Calu3 (cell line): ENCODE measurements around the gene MAP2K4. TPM values are rescaled to one million over a fixed set of nuclear protein-coding genes. Genes with fewer than 3 reads are reported as not detected.

Experiments used
- BruUV-seq: library from RNA; stranded (reverse); fragments of 400-500 nt; replicated peaks from 2 replicates; lab custom pipeline; 2021; lab: Mats Ljungman, UMichigan
- CTCF ChIA-PET: fragments of 300-600 bp; sonication (Branson Sonifier 250); formaldehyde crosslinking; loops from one replicate; lab custom pipeline; 2022; ENCODE audit warnings: antibody characterized with exemption; lab: Charles Lee
- DNase-seq: peaks from one replicate; pipeline ENCODE4 v3.0.0; 2022
- H3K27ac Mint-ChIP-seq: one replicate; pipeline ENCODE4 v1.8.0; 2022; ENCODE audit warnings: mixed read lengths; ENCODE audit not compliant: unreplicated experiment
- H3K27me3 Mint-ChIP-seq: one replicate; pipeline ENCODE4 v1.8.0; 2022; ENCODE audit warnings: mixed read lengths; ENCODE audit not compliant: unreplicated experiment
- H3K36me3 Mint-ChIP-seq: one replicate; pipeline ENCODE4 v1.8.0; 2022; ENCODE audit warnings: mild to moderate bottlenecking, moderate library complexity, mixed read lengths; ENCODE audit not compliant: insufficient read depth, unreplicated experiment
- H3K4me1 Mint-ChIP-seq: one replicate; pipeline ENCODE4 v1.8.0; 2022; ENCODE audit warnings: mild to moderate bottlenecking, low read depth, mixed read lengths; ENCODE audit not compliant: unreplicated experiment
- H3K4me3 Mint-ChIP-seq: one replicate; pipeline ENCODE4 v1.8.0; 2022; ENCODE audit warnings: mild to moderate bottlenecking, low read depth, moderate library complexity, mixed read lengths; ENCODE audit not compliant: unreplicated experiment
- H3K9me3 Mint-ChIP-seq: one replicate; pipeline ENCODE4 v1.8.0; 2022; ENCODE audit warnings: low read depth, mixed read lengths; ENCODE audit not compliant: unreplicated experiment
- intact Hi-C: fragments of 100-400 bp; cut with micrococcal nuclease; formaldehyde crosslinking; loops from one replicate; pipeline ENCODE4 v1.10.0; 2022; ENCODE audit not compliant: unreplicated experiment
- total RNA-seq: library from RNA; stranded (reverse); gene quantifications from 2 replicates; pipeline ENCODE4 v1.2.3, GENCODE V29; 2022
- TF ChIP-seq, protein P1 (sequence below): fragments of 200-600 bp; IDR thresholded peaks from one replicate; pipeline ENCODE4 v1.8.0; 2022; ENCODE audit warnings: antibody characterized with exemption; ENCODE audit not compliant: unreplicated experiment

MAP2K4 gene
- total RNA-seq, 1 experiment from 2014 or later: 16.1 TPM

DNA sequence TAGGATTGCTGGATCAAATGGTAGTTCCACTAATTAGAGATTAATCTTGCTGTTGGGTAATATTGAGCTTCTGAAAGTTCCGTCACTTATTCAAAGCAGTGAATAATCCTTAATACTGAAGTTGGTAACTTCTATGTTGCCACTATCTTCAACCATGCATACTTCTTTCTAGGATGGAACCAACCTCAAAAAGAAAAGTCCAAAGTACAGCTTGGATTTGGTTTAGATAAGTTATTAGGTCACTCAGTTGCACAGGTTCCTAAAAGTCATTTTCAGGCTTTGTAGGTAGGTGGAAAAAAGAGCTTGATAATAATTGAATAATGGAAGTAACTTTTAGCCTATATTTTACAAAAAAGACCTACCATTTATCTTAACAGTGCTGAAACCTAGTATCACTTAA lies 78.7 kb downstream of the MAP2K4 start:
- Mint-ChIP-seq H3K9me3 (no peaks in the 10 kb centered on the region), H3K4me1 (no peaks in the 10 kb centered on the region), H3K27me3 (no peaks in the 10 kb centered on the region), H3K27ac (no peak overlapping the region), H3K36me3 (no peaks in the 10 kb centered on the region), H3K4me3 (no peak overlapping the region)
- BruUV-seq: no TSS peak
- TF ChIP-seq, protein P1, sequence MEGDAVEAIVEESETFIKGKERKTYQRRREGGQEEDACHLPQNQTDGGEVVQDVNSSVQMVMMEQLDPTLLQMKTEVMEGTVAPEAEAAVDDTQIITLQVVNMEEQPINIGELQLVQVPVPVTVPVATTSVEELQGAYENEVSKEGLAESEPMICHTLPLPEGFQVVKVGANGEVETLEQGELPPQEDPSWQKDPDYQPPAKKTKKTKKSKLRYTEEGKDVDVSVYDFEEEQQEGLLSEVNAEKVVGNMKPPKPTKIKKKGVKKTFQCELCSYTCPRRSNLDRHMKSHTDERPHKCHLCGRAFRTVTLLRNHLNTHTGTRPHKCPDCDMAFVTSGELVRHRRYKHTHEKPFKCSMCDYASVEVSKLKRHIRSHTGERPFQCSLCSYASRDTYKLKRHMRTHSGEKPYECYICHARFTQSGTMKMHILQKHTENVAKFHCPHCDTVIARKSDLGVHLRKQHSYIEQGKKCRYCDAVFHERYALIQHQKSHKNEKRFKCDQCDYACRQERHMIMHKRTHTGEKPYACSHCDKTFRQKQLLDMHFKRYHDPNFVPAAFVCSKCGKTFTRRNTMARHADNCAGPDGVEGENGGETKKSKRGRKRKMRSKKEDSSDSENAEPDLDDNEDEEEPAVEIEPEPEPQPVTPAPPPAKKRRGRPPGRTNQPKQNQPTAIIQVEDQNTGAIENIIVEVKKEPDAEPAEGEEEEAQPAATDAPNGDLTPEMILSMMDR: no peak
- no peak for DNase-seq
- intact Hi-C loops: no loop called here
- CTCF ChIA-PET: no interaction called here

DNA sequence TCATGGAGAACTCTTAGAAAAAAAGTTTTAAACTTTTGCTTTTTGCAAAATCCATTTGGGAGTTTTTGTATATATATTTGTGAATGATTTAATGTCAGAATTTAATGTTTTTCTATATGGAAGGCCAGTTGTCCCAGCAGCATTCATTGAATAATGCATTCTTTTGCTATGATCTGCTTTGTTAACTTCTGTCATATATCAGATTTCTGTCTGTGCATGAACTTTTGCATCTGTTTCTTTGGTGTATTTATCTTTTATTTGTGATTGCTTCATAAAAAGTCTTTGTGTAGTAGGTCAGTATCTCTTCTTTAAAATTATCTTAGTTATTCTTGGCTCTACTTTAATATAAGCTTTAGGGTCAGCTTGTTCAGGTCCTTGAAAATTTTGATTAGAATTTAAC lies 84.2 kb downstream of the MAP2K4 start:
- intact Hi-C loops: no loop called here
- H3K4me1 Mint-ChIP-seq: no peaks in the 10 kb centered on the region
- no TSS peak for BruUV-seq

DNA sequence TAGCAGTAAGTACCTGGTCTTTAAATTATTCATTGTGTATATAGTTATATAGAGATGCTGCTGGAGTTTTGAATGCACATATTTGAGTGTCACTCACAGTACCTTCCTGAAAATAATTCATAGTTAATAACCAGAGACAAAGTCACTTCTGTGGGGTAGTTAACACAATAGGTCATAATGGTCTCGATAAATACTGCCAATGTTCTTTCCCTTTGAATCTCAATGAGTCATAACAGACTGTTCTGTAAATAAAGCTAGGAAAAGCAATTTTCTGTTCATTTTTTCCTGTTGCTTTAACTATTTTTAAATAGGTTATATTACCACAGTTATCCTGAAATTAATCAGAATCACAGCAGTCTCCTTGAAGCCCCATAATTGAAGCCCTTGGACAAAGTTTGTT lies 87.2 kb downstream of the MAP2K4 start:
- Mint-ChIP-seq H3K27ac (no peak overlapping the region), H3K9me3 (no peaks in the 10 kb centered on the region), H3K27me3 (no peaks in the 10 kb centered on the region), H3K4me1 (no peaks in the 10 kb centered on the region), H3K4me3 (no peak overlapping the region), H3K36me3 (peaks cover 8% of the 10 kb centered on the region)
- TF ChIP-seq, protein P1: no peak
- CTCF ChIA-PET: no interaction called here
- intact Hi-C loops: no loop called here
- DNase-seq: no peak
- BruUV-seq: no TSS peak

More for the DNA sequence above, 84.2 kb downstream of the MAP2K4 start:
- CTCF ChIA-PET: no interaction called here
- no peaks in the 10 kb centered on the region for H3K27me3 Mint-ChIP-seq
- TF ChIP-seq, protein P1: no peak
- no peak for DNase-seq
- H3K36me3 Mint-ChIP-seq: no peaks in the 10 kb centered on the region
- H3K9me3 Mint-ChIP-seq: no peaks in the 10 kb centered on the region
- H3K27ac Mint-ChIP-seq: no peak overlapping the region
- no peak overlapping the region for H3K4me3 Mint-ChIP-seq

DNA sequence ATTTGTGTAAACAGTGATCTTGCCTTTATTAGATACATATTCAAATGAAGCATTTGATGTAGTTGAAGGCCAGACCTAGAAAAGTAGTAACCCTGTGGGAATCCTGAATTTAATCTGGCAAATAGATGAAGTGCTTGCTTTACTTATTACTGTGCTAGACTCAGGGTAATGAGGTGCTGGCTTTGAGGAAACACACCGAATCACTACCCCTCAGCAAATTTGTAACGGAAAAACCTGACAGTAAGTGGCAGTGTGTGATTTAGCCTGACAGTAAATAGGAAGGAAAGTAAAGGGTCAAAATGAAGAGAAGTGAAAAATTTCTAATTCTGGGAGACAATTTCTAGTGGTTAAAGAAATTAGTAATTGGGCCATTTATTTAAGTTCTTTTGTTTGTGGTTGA lies 90.2 kb downstream of the MAP2K4 start:
- CTCF ChIA-PET: no interaction called here
- Mint-ChIP-seq H3K36me3 (peaks cover 8% of the 10 kb centered on the region), H3K4me1 (no peaks in the 10 kb centered on the region), H3K4me3 (no peak overlapping the region), H3K27ac (no peak overlapping the region), H3K27me3 (no peaks in the 10 kb centered on the region), H3K9me3 (no peaks in the 10 kb centered on the region)
- intact Hi-C loops: no loop called here
- BruUV-seq: no TSS peak
- no peak for DNase-seq
- TF ChIP-seq, protein P1: no peak
